Measurements from ENCODE around the gene CACFD1.
"Not testable (repeated sequence)": the region's sequence is repeated elsewhere in the genome, so short reads cannot be mapped to it uniquely, and the experiment has no call there.

The CACFD1 gene

DNA sequence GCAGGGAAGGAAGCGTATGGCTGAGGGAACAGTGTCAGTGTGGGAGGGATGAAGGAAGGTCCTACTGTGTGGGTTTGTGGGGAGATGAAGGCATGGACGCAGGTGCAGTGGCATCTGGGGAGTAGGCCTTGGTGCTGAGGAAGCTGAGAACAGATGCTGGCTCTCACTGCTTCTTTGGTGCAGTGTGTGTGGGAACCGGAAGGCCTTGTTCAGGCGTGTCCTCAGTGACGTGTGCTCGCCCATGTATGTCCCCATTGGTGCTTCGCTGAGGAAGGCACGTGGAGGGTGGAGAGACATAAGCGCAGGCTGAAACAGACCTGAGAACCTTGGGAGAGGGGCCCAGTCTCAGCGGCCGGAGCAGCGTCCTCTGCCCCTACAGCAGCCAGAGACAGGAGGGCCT lies 18.9 kb upstream of the CACFD1 start:
- no peak for DNase-seq

DNA sequence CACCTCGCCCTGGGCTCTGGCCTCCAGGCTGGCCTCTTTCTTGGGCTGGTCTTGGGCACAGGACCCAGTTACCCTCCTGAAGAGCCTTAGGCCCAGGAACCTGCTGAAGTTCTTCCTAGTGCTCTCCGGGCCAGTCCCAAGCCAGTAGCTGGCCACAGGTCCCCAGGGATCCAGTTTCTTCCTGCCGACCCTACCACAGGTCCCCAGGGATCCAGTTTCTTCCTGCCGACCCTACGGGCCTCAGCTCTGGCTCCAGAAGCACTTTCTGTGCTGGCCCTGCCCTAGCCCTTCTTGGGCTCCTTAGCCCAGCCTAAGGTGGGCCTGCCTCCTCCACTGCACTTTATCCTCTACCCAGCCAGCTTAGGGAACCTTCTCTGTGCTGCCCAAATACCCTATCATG lies 18.2 kb upstream of the CACFD1 start:
- no peak for DNase-seq

GRCh38 chr9:133443248-133443647 lies 16.5 kb upstream of the CACFD1 start:
- DNase-seq = no peak

GRCh38 chr9:133443982-133444381 lies 15.8 kb upstream of the CACFD1 start:
- DNase-seq = no peak

GRCh38 chr9:133445293-133445969 lies 14.3 kb upstream of the CACFD1 start:
- DNase-seq = no peak

- DNase-seq = no peak
These were observed 11.2 kb upstream of the CACFD1 start for GRCh38 chr9:133448487-133448972.

DNA sequence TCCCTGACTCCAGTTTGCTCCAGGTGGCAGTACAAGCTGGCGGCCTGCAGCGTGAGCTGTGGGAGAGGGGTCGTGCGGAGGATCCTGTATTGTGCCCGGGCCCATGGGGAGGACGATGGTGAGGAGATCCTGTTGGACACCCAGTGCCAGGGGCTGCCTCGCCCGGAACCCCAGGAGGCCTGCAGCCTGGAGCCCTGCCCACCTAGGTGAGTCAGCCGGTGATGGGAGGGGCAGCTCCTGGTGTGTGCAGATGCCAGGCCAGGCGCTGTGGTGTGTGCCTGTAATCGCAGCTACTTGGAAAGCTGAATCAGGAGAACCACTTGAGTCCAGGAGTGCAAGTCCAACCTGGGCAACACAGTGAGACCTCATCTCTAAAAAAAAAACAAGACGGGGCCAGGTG lies 10.0 kb upstream of the CACFD1 start:
- no peak for DNase-seq

- DNase-seq = not testable (repeated sequence)
These were observed 7.9 kb upstream of the CACFD1 start for GRCh38 chr9:133451865-133452264.

DNA sequence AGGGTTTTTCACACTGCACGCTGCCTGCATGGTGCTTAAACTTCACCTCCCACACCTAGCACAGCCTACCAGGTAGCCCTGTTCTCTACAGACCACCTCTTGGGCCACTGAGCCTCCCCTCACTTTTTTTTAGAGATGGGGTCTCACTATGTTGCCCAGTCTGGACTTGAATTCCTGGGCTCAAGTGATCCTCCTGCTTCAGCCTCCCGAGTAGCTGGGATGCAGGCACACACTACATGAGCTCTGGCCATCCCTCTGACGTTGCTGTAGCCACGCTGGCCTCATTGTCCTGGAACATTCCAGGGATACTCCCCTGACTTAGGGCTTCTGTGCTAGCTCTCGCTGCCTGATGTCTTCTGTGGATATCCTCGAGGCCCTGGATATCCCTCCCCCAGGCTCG lies 7.2 kb upstream of the CACFD1 start:
- no peak for DNase-seq

GRCh38 chr9:133453651-133454050 lies 6.1 kb upstream of the CACFD1 start:
- DNase-seq = no peak

GRCh38 chr9:133454325-133454724 lies 5.5 kb upstream of the CACFD1 start:
- no peak for DNase-seq

GRCh38 chr9:133454943-133455673 lies 4.7 kb upstream of the CACFD1 start:
- DNase-seq = no peak

DNA sequence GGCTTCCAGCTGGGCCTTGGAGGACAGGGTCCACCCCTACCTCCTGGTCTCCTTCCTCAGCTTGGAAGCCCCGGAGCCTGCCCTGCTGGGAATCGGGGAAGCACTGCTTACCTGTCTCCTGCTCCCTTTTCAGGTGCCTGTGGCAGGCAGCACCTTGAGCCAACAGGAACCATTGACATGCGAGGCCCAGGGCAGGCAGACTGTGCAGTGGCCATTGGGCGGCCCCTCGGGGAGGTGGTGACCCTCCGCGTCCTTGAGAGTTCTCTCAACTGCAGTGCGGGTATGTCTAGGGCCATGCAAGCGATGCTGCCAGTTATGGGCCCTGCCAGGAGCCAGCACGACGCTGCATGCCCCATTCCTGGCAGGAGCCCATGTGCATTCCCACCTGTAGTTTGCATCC lies 3.8 kb upstream of the CACFD1 start:
- no peak for DNase-seq

GRCh38 chr9:133456409-133456808 lies 3.4 kb upstream of the CACFD1 start:
- no peak for DNase-seq

- no peak for DNase-seq
These were observed 2.5 kb upstream of the CACFD1 start for GRCh38 chr9:133457233-133457632.

DNA sequence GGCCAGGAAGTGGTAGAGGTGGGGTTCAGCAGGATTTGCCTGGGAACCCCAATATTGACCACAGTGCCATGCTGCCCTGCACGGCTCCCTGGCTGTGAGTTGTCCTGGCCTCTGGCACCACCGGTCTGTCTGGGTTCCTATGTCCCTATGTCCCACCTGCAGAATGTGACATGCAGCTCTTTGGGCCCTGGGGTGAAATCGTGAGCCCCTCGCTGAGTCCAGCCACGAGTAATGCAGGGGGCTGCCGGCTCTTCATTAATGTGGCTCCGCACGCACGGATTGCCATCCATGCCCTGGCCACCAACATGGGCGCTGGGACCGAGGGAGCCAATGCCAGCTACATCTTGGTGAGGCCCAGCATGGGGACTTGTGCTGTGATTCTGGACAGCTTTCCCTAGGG lies 2.0 kb upstream of the CACFD1 start:
- no peak for DNase-seq

GRCh38 chr9:133458643-133459312 lies 1.0 kb upstream of the CACFD1 start:
- DNase-seq = no peak

DNA sequence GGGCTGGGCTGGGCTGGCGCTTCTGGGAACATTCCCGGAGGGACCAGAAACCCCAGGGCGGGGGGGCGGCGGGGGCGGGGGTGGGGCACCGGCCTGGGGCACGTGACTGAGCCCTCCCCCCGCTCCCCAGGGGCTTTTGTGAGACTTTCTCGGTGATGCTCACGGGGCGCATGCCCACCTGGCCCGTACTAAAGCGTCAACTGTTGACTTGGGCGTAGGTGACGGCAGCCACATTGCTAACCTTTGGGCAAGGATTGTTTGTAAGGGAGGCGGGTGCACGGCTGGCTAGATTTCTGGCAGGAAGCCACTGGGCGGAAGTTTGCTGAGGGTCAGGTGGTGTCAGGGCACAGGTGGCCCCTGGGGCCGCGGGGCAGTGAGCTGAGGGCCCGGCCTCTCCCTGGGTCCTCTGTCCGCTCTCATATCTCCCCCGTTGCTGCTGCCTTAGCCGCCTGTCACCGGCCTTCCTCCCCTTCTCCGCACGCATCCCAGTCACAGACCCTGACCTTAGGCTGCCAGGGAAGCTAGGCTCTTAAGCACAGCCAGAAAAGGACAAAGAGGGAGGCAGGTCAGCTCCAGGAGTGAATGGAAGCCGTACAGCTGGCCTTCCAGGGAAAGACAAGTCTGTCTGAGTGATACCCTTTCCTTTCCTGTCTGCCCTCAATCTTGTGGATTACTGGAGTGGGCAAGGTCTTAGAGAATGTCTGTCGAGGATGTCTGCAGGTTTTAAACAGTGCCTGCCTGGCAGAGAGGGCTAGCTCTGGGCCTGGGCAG lies 812 bp downstream of the CACFD1 start:
- peak in 1 of 2 donors; percentile 33 for DNase-seq

- no peak for DNase-seq
These were observed 2.2 kb downstream of the CACFD1 start for GRCh38 chr9:133461975-133462374.

DNA sequence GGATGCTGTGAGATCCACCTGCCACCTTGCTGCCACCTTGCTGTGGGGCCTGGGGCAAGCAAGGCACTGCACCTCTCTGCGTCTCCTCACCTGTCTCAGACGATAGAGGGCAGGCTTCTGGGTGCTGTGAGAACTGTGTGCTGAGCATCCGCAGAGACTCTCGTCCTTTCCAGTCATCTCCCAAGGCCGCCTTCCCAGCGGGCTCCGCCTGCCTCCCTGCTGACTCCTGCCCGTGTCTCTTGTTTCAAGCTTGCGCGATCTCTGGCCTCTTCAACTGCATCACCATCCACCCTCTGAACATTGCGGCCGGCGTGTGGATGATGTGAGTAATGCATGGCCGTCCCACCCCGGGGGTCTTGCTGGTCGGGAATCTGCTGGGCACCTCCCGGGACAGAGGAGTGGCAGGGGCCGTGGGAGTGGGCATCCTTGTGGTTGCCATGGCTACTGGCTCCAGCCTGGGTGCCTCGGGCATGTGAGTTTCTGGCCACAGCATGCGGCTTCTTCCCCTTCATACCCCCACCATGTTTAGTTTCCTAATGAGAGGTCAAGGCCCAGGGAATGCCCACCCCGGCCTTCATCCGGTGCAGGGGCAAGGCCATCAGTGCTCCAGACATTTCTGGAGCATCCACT lies 3.6 kb downstream of the CACFD1 start:
- DNase-seq = no peak

GRCh38 chr9:133463864-133464615 lies 4.3 kb downstream of the CACFD1 start:
- no peak for DNase-seq

DNA sequence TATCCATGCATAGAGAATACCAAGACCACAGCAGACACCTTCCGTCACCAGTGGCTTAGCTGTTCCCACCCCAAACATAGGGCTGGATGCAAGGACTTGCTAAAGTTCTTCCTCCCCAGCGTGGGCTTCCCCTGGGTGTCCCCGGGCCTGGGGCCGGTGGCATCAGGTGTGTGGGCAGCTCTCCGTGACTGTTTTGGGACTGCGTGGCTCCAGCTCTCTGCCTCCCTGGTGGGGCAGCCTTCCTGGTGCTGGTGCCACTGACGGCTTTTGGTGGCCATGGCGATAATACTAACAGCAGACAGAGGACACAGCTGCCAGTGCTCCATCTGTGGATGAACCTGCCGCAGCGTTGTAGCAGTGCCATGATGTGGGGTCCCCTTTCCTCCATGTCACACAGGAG lies 4.9 kb downstream of the CACFD1 start:
- DNase-seq = no peak
